OCI-LY1 (cell line): ENCODE results near the gene ATP5PF.

ENCODE experiments used
- H2AFZ ChIP-seq: fragments of 200-600 bp; sonication (generic), shearing (Covaris generic); 2 replicates; pipeline ENCODE4 v1.6.0; 2014; ENCODE audit warnings: antibody characterized with exemption, mild to moderate bottlenecking, low read length
- H3F3A ChIP-seq: fragments of 200-600 bp; sonication (generic), shearing (Covaris generic); 2 replicates; pipeline ENCODE4 v1.6.0; 2014; ENCODE audit warnings: mild to moderate bottlenecking, antibody characterized with exemption, low read length, moderate library complexity; ENCODE audit not compliant: insufficient read depth
- H3K27ac ChIP-seq: fragments of 200-600 bp; sonication (generic); 2 replicates; pipeline ENCODE4 v1.5.1; 2014; ENCODE audit warnings: low read length, mixed run types, mild to moderate bottlenecking, low read depth; ENCODE audit not compliant: poor library complexity, severe bottlenecking
- H3K27me3 ChIP-seq: fragments of 200-600 bp; sonication (generic); 2 replicates; pipeline ENCODE4 v1.6.0; 2014; ENCODE audit warnings: antibody characterized with exemption, mild to moderate bottlenecking, low read length, moderate library complexity; ENCODE audit not compliant: insufficient read depth
- H3K36me3 ChIP-seq: fragments of 200-600 bp; sonication (generic); 2 replicates; pipeline ENCODE4 v1.6.1; 2014; ENCODE audit warnings: mild to moderate bottlenecking, antibody characterized with exemption, low read length, moderate library complexity, mixed read lengths; ENCODE audit not compliant: insufficient read depth
- H3K4me1 ChIP-seq: fragments of 200-600 bp; sonication (generic); 2 replicates; pipeline ENCODE4 v1.5.1; 2014; ENCODE audit warnings: mild to moderate bottlenecking, low read length, moderate library complexity; ENCODE audit not compliant: insufficient read depth, severe bottlenecking
- H3K4me2 ChIP-seq: fragments of 200-600 bp; sonication (generic), shearing (Covaris generic); 2 replicates; pipeline ENCODE4 v1.6.1; 2014; ENCODE audit warnings: low read length
- H3K4me3 ChIP-seq: fragments of 200-600 bp; sonication (generic); 2 replicates; pipeline ENCODE4 v1.5.1; 2014; ENCODE audit warnings: low read length, low read depth, mild to moderate bottlenecking, mixed read lengths; ENCODE audit not compliant: poor library complexity, severe bottlenecking
- H3K79me2 ChIP-seq: fragments of 200-600 bp; shearing (Covaris generic); 2 replicates; pipeline ENCODE4 v1.6.1; 2016; ENCODE audit warnings: mixed run types, low read length, mixed read lengths; ENCODE audit not compliant: insufficient read depth
- H3K9ac ChIP-seq: fragments of 200-600 bp; sonication (generic), shearing (Covaris generic); 2 replicates; pipeline ENCODE4 v1.6.1; 2014; ENCODE audit warnings: mild to moderate bottlenecking, low read length, mixed read lengths
- H3K9me2 ChIP-seq: fragments of 200-600 bp; sonication (generic), shearing (Covaris generic); 2 replicates; pipeline ENCODE4 v1.6.1; 2014; ENCODE audit warnings: low read depth, mild to moderate bottlenecking, low read length, mixed read lengths
- H3K9me3 ChIP-seq: fragments of 200-600 bp; shearing (Covaris generic); 2 replicates; pipeline ENCODE4 v1.6.1; 2014; ENCODE audit warnings: low read length, mixed read lengths
- H4K20me1 ChIP-seq: fragments of 200-600 bp; sonication (generic), shearing (Covaris generic); 2 replicates; pipeline ENCODE4 v1.6.0; 2016; ENCODE audit warnings: mild to moderate bottlenecking, low read length; ENCODE audit not compliant: insufficient read depth
- CTCF ChIP-seq: fragments of 200-600 bp; sonication (generic), shearing (Covaris generic); IDR thresholded peaks from 2 replicates; pipeline ENCODE4 v1.5.1; 2017; ENCODE audit warnings: mild to moderate bottlenecking, antibody characterized with exemption, low read length, moderate library complexity, mixed read lengths
- EZH2 ChIP-seq: fragments of 200-600 bp; sonication (generic), shearing (Covaris generic); IDR thresholded peaks from 2 replicates; pipeline ENCODE4 v1.8.0; 2017; ENCODE audit warnings: borderline replicate concordance, mixed run types, mild to moderate bottlenecking, antibody characterized with exemption, low read length, moderate library complexity, mixed read lengths

Gene ATP5PF

DNA sequence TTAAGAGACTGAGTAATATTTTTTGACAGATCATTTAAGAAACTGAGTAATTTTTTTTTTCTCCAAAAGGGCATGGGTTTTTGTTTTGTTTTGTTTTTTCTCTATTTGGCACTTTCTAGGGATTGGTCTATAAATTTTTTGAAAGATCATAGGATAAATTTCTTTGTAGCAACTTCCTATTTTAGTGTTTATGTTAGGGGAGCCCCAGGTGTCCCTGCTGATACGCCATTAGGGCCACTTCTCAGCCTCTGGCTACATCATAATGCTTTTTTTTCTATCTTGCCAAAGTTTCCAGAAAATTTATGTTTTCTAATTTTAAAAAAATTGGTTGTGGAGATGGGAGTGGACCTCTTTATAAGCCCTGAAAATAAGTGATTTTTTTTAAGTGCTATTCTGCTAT is 2.7 kb upstream of the ATP5PF start:
- Histone ChIP-seq H3K9ac (peak overlapping the region; percentile 99; the same call in 1 of the 2 replicates), H3F3A (0 out of 2 replicates have a peak, but pooled peaks cover 2% of the 10 kb centered on the region), H3K9me3 (no peaks in the 10 kb centered on the region), H3K4me3 (peak overlapping the region; percentile 97), H3K27me3 (no peaks in the 10 kb centered on the region), H3K79me2 (peaks cover 68% of the 10 kb centered on the region), H3K27ac (no peak overlapping the region), H4K20me1 (no peaks in the 10 kb centered on the region), H2AFZ (no peak overlapping the region), H3K9me2 (no peaks in the 10 kb centered on the region), H3K4me2 (peak overlapping the region; percentile 97), H3K4me1 (peaks cover 56% of the 10 kb centered on the region), H3K36me3 (peaks cover 9% of the 10 kb centered on the region; the same call in 1 of the 2 replicates)
- TF ChIP-seq CTCF (no peak), EZH2 (no peak)

DNA sequence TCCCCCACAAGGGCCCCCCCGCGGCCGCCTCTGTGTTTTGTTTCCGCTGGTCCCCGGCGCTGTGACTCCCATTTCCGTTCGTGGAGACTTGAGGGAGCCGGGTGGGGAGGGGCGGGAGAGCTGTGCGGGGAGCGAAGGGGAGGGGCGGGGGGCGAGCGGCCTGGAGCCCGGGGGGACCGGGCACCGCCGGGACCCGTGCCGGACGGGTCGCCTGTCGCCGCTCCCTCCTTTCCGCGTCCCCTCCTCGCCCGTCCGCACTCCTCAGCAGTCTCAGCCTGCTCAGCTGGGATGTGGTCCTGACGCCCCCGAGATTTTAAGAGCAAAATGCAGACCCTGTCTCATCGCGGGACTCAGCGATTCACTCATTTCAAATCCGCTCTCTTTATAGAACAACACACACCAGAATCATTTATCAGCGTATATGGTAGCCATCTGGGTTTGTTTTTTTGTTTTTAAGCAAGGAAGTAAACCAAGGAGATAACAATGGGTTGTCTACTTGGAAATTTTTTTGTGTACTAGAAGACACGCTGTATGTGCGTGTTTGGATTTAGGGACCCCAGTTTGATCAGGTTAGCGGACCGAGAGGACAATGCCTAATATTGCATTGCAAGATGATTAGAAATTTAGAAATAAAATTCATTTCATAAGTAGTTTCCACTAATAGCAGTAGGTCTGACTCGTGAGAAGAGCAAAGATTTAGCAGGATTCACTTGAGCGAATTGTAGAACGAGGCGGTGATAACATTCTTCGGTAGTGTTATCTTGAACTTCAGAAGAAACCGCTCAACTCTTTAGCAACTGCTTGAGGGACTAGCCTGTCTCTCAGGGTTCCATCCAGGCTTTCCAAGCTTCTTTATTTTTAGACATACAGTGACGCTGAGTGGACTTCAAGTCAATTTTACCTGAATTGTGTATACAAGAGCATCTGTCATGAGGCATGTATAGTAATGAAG is 1.2 kb upstream of the ATP5PF start:
- peaks cover 60% of the 10 kb centered on the region for H3K4me1 ChIP-seq

GRCh38 chr21:25734654-25734903 is 125 bp downstream of the ATP5PF start:
- Histone ChIP-seq H3K4me2 (peak overlapping the region; percentile 81), H3K4me3 (peak overlapping the region; percentile 97), H3K9me3 (no peaks in the 10 kb centered on the region), H3K9ac (peak overlapping the region; percentile 99), H3K9me2 (no peaks in the 10 kb centered on the region), H4K20me1 (no peaks in the 10 kb centered on the region), H2AFZ (no peak overlapping the region), H3K79me2 (peaks cover 69% of the 10 kb centered on the region), H3K4me1 (peaks cover 52% of the 10 kb centered on the region), H3F3A (no peaks in the 10 kb centered on the region), H3K36me3 (peaks cover 14% of the 10 kb centered on the region), H3K27ac (peak overlapping the region; percentile 94), H3K27me3 (no peaks in the 10 kb centered on the region)
- no peak for TF ChIP-seq CTCF

More for the DNA sequence above, 1.2 kb upstream of the ATP5PF start:
- Histone ChIP-seq H3K4me3 (peak overlapping the region; percentile 97), H4K20me1 (no peaks in the 10 kb centered on the region), H3K79me2 (peaks cover 80% of the 10 kb centered on the region), H3F3A (0 out of 2 replicates have a peak, but pooled peaks cover 2% of the 10 kb centered on the region), H3K27ac (peak overlapping the region; percentile 94), H3K9me2 (no peaks in the 10 kb centered on the region), H3K27me3 (no peaks in the 10 kb centered on the region), H2AFZ (0 out of 2 replicates have a peak overlapping the region, but pooled peaks have one; percentile 57), H3K36me3 (peaks cover 7% of the 10 kb centered on the region), H3K9ac (peak overlapping the region; percentile 99), H3K4me2 (peak overlapping the region; percentile 97), H3K9me3 (no peaks in the 10 kb centered on the region)
- no peak for TF ChIP-seq CTCF
